ENCODE results near the gene IL4I1. TPM values are rescaled to one million over a fixed set of nuclear protein-coding genes. Genes with fewer than 3 reads are reported as not detected.

IL4I1 gene
- total and polyA plus RNA-seq, 2 donors (not counting 1 experiment from before 2014, with no cell fraction given): 0.48 to 3.1 TPM

- H3K4me3 ChIP-seq (ENCODE audit: control extremely low read depth in 1 of 5, extremely low read depth in 1 of 5, insufficient read depth in 1 of 5, low read depth in 2 of 5, low read length in 4 of 5): peak overlapping the region; percentile 85 to 96 (median 95)
- peaks cover 0 to 29% of the 10 kb centered on the region in 2 experiments for H3K36me3 ChIP-seq (replicated peaks in 1 of 2; ENCODE audit: control extremely low read depth in 1 of 2, control insufficient read depth in 1 of 2, extremely low read depth in 1 of 2, insufficient read depth in 2 of 2, low read length in 1 of 2)
- ATAC-seq (ENCODE audit: low read depth) (peak; percentile 56), DNase-seq (peak; percentile 100)
- no peaks in the 10 kb centered on the region for H3K27me3 Mint-ChIP-seq
- peak overlapping the region; percentile 93 for H3K4me2 ChIP-seq (replicated peaks; ENCODE audit: low read depth, low read length, poor library complexity, severe bottlenecking)
- no peaks in the 10 kb centered on the region for H3K9me3 ChIP-seq (ENCODE audit: control extremely low read depth in 1 of 3, control insufficient read depth in 2 of 3, insufficient read depth in 1 of 3, low read length in 2 of 3)
- H2AFZ ChIP-seq (ENCODE audit: insufficient read depth, low read depth, low read length, poor library complexity, severe bottlenecking): peak overlapping the region; percentile 83
- H3K4me3 Mint-ChIP-seq: no peak overlapping the region
- H4K20me1 ChIP-seq (ENCODE audit: control insufficient read depth, insufficient read depth, low read length, poor library complexity, severe bottlenecking): peaks cover 33% of the 10 kb centered on the region
- H3K9ac ChIP-seq (ENCODE audit: low read length): peak overlapping the region; percentile 99
- H3K79me2 ChIP-seq (ENCODE audit: control insufficient read depth, insufficient read depth, low read length): peaks cover 36% of the 10 kb centered on the region
- CTCF ChIA-PET: interaction anchor here (0.6 to 1.5 kb wide), 6 partner anchors 17 to 109 kb away, joined by 3 to 4 read pairs (median 3); partner anchors contain the start of genes FUZ and NUP62
- TF ChIP-seq EZH2 (IDR thresholded peaks at IDR 0.05; ENCODE audit: borderline replicate concordance, insufficient read depth, low read depth, low read length, poor library complexity, severe bottlenecking) (no peak), CTCF (IDR thresholded peaks at IDR 0.05) (no peak)
- H3K27ac ChIP-seq (ENCODE audit: low read length in 2 of 2): peak overlapping the region; percentile 94 to 98
- peaks cover 12 to 20% of the 10 kb centered on the region in 2 donors for H3K4me1 ChIP-seq (ENCODE audit: control insufficient read depth in 2 of 2, insufficient read depth in 2 of 2, low read length in 2 of 2)
- no peaks in the 10 kb centered on the region for H3K9me3 Mint-ChIP-seq (ENCODE audit: insufficient read depth)
- POLR2A ChIA-PET: interaction anchor here (0.6 to 2.6 kb wide), 21 partner anchors 8 to 1257 kb away, joined by 3 to 30 read pairs (median 6); partner anchors contain the start of genes AP2A1, ATF5, FUZ and IL4I1
- no peak overlapping the region for H3K27ac Mint-ChIP-seq
- intact Hi-C loops (cut with micrococcal nuclease): loop anchor here (1.0 to 2.0 kb wide), 11 partner anchors 7 to 1004 kb away; partner anchors contain the start of genes ATF5, FUZ, NUP62 and PPP1R15A
- H3K27me3 ChIP-seq (replicated peaks in 1 of 4; ENCODE audit: control extremely low read depth in 1 of 4, control insufficient read depth in 3 of 4, insufficient read depth in 4 of 4, low read length in 3 of 4): no peaks in the 10 kb centered on the region
- under 1% methylated on average over 46 of the region's 46 CpGs for WGBS (ENCODE audit: insufficient coverage)
- H3K4me1 Mint-ChIP-seq: peaks cover 25% of the 10 kb centered on the region
Observed at GRCh38 chr19:49876422-49877019, 20.2 kb downstream of the IL4I1 start.

All from B cell (primary cell).